Caki2 (cell line): ENCODE measurements around the gene NHEJ1. TPM values are rescaled to one million over a fixed set of nuclear protein-coding genes. Genes with fewer than 3 reads are reported as not detected.
"Not testable (repeated sequence)": the region's sequence is repeated elsewhere in the genome, so short reads cannot be mapped to it uniquely, and the experiment has no call there.

Experiments
- DNase-seq: peaks from one replicate; pipeline ENCODE4 v3.0.0-alpha.2; 2015; ENCODE audit warnings: low read depth
- in situ Hi-C: cut with HindIII; loops from 2 replicates; pipeline ENCODE4 v1.10.0; 2016; ENCODE audit warnings: low sequenced_read_pairs, low pct_unique_long_range_greater_than_20kb, mixed read lengths
- total RNA-seq: library from RNA; depleted of rRNA; stranded (reverse); fragments of >200 nt; shearing (Covaris generic); gene quantifications from 2 replicates; pipeline ENCODE4 v1.2.3, GENCODE V29; 2014; ENCODE audit warnings: low replicate concordance; rRNA removed

Gene NHEJ1
- total RNA-seq: 17.4 and 21.5 TPM in 2 replicates

DNA sequence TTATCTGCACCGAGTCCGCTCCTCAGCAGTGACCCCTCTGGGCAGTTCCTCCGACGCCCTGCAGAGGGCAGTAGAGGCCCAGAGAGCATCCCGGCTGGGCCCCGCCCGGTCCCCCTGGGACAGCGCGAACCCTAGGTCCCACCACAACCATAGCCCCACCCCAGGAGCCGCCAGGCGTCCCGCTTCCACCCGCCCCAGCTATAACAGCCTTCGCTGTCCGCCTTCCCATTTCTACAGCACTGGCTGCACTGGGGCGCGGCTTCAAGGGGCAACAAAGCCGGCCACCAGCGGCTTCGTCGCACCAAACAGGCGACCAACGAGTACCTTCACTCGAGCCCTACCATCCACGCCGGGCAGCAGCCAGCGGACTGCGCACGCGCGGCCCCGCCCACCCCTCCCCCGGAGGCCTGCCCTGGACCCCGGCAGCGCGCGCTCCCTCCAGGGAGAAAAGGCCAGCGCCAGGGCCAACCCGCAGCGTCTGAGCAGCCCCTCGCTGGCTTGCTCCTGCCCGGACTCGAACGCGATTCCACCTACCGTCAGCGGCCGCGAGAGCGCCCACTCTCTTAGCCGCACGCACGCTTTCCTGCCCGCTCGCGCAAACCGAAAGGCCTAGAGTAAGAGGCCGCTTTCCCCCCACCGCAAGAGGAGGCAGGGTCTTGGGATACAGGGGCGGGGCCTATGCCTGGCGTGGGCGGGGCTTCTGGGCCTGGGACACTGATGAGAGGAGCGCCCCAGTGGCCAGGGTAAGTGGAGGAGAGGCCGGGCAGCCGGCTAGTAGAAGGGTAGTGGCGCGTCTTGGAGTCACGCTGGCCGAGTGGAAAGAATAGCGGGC, at the start of gene NHEJ1:
TSS of gene NHEJ1 (minus strand) at position 630 of the 832 bp plus-strand sequence. CDS start 2,453 bp downstream, outside the sequence.
- peak; percentile 94 for DNase-seq
- in situ Hi-C loops: no loop called here

GRCh38 chr2:219209236-219210195, 48.9 kb upstream of the NHEJ1 start:
- in situ Hi-C loops: no loop called here
- no peak for DNase-seq

- DNase-seq: no peak
- in situ Hi-C loops: no loop called here
These were observed 47.5 kb upstream of the NHEJ1 start for GRCh38 chr2:219207884-219208740.

GRCh38 chr2:219207134-219207883, 46.7 kb upstream of the NHEJ1 start:
- DNase-seq: no peak
- in situ Hi-C loops: no loop called here

DNA sequence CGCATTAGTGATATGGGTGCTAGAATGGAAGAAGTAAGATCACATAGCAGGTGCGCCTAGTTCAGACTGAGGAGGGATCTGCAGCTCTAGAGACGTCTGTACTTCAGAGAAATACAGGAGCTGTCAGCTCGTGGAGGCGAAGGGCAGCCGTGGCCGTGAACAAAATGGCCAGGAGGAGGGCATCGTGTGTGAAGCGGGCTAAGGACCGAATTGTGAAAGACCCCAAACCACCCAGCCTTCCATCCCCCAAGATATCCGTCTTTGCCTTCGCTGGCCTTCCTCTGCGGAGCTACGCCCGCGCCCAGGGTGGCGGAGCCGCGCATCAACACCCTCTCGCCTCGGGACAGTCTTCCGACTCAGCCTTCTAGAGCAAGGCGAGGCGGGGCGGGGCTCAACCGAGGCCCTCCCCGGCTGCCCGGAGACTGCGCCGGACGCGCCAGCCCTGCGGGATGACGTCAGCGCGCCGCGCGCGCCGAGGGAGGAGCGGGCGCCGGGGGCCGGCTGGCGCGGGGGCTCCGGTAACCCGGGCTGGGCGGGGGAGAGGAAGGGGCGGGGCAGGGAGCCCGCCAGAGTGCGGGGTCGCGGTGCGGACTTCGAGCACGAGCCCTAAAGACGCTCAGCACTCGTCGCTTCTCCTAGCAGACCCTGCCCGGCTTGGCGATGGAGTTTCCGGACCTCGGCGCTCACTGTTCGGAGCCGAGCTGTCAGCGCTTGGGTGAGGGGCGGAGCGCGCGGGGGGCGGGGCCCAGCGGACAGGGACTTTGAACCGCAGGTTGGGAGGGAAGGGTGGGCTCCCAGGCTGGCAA, 45.9 kb upstream of the NHEJ1 start, which contains the start of gene ZFAND2B:
TSS of gene ZFAND2B (plus strand) at position 455 of the 806 bp plus-strand sequence. CDS start at position 661, 206 bp downstream.
- in situ Hi-C loops: no loop called here
- DNase-seq: peak; percentile 92

GRCh38 chr2:219205981-219206327, 45.3 kb upstream of the NHEJ1 start:
- no peak for DNase-seq
- in situ Hi-C loops: no loop called here

DNA sequence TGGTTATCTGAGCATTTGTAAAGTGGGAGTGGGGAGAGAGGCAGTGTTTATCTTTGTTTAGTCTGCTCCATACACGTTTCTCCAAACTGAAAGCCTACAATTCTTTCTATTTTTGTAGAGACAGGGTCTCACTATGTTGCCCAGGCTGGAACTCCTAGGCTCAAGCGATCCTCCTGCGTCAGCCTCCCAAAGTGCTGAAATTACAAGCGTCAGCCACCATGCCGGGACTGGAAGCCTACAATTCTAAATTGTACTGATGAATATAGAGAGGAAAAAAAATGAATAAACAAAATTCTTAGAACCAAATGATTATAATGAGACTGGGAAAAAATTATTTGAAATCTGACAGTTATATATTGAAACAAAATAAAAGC, 44.5 kb upstream of the NHEJ1 start:
- no peak for DNase-seq
- in situ Hi-C loops: no loop called here

GRCh38 chr2:219204425-219205164, 44.0 kb upstream of the NHEJ1 start:
- in situ Hi-C loops: no loop called here
- DNase-seq: no peak

- DNase-seq, in situ Hi-C loops: not testable (repeated sequence)
These were observed 40.7 kb upstream of the NHEJ1 start for GRCh38 chr2:219201331-219201730.

GRCh38 chr2:219200502-219201326, 40.1 kb upstream of the NHEJ1 start:
- in situ Hi-C loops, DNase-seq: not testable (repeated sequence)

- in situ Hi-C loops: no loop called here
These were observed 39.0 kb upstream of the NHEJ1 start for GRCh38 chr2:219199470-219200211.

DNA sequence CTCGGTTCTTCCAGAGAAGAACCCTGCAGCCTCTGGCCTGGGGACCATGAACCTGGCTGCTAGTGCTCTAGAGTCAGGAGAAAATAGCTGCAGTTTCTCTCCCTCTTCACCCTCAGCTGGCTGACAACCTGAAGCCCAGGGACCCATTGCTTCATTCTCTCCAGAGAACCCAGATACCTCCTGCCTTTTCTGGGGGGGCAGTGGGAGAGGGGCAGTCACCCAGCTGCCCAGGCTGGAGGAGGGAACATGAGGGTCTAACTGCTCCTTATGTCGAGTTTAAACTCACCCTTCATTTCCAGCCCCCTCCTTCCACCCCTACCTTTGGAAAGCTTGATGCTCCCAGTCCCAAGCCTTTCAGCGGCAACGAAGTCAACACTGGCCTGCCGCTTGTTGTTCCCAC, 38.4 kb upstream of the NHEJ1 start:
- no peak for DNase-seq

More at GRCh38 chr2:219199470-219200211, 39.0 kb upstream of the NHEJ1 start:
- DNase-seq: no peak

GRCh38 chr2:219197388-219197787, 36.8 kb upstream of the NHEJ1 start:
- DNase-seq: no peak
- in situ Hi-C loops: no loop called here

More for the DNA sequence above, 38.4 kb upstream of the NHEJ1 start:
- in situ Hi-C loops: no loop called here

GRCh38 chr2:219186754-219187456, 26.3 kb upstream of the NHEJ1 start:
- in situ Hi-C loops: no loop called here
- DNase-seq: no peak
